Kidney (tissue), 14 donors: ENCODE data around the gene CCR6. TPM values are rescaled to one million over a fixed set of nuclear protein-coding genes. Genes with fewer than 3 reads are reported as not detected.

Experiments
- DNase-seq, 5 donors: peaks; one replicate each; pipeline ENCODE4 v3.0.0-alpha.2; 2013 to 2020
- FAIRE-seq: peaks from 2 replicates; lab custom pipeline; 2012; peaks lifted over from hg19 to GRCh38; lab: Jason Lieb, UNC
- H3K27ac ChIP-seq, 2 donors: one replicate each; pipeline ENCODE4 v1.7.0; 2013; ENCODE audit warnings: low read depth in 2 of 2, low read length in 2 of 2, inconsistent platforms in 1 of 2
- H3K27me3 ChIP-seq: one replicate; pipeline ENCODE4 v1.7.1; 2013; ENCODE audit warnings: low read length, inconsistent platforms; ENCODE audit not compliant: control insufficient read depth, insufficient read depth
- H3K36me3 ChIP-seq, 3 donors: one replicate each; pipeline versions ENCODE4 v1.7.0 to v1.7.1; 2013; ENCODE audit warnings: low read length in 3 of 3, control low read depth in 1 of 3, inconsistent platforms in 1 of 3; ENCODE audit not compliant: insufficient read depth in 3 of 3, control insufficient read depth in 2 of 3
- H3K4me1 ChIP-seq, 3 donors: one replicate each; pipeline versions ENCODE4 v1.7.0 to v1.7.1; 2013; ENCODE audit warnings: low read length in 3 of 3, inconsistent platforms in 1 of 3, low read depth in 1 of 3; ENCODE audit not compliant: control insufficient read depth in 2 of 3, insufficient read depth in 2 of 3
- H3K4me3 ChIP-seq, 3 donors: one replicate each; pipeline versions ENCODE4 v1.7.0 to v1.8.1; 2013; ENCODE audit warnings: low read length in 3 of 3, control low read depth in 1 of 3, inconsistent platforms in 1 of 3
- H3K9ac ChIP-seq, 3 donors: one replicate each; pipeline versions ENCODE4 v1.7.0 to v1.7.1; 2013; ENCODE audit warnings: low read length in 3 of 3, control low read depth in 1 of 3, inconsistent platforms in 1 of 3
- H3K9me3 ChIP-seq, 3 donors: one replicate each; pipeline versions ENCODE4 v1.7.0 to v1.7.1; 2013; ENCODE audit warnings: low read length in 3 of 3, control low read depth in 1 of 3, inconsistent platforms in 1 of 3; ENCODE audit not compliant: control insufficient read depth in 2 of 3, insufficient read depth in 1 of 3
- intact Hi-C: fragments of 100-400 bp; cut with DNase I; formaldehyde crosslinking; loops from one replicate; pipeline ENCODE4 v1.11.1; 2022
- polyA plus RNA-seq: library from polyadenylated mRNA; stranded (reverse); fragments of 350-450 nt; fragmentation: Illumina TruSeq; extraction: RNeasy Lipid Tissue Mini Kit (QIAGEN cat#74804); gene quantifications from one replicate; pipeline ENCODE4 v1.2.3, GENCODE V29; 2014; ENCODE audit warnings: low read depth, low replicate concordance; ENCODE audit not compliant: insufficient read depth
- total RNA-seq: library from RNA; stranded (reverse); fragmentation: NEBNext Ultra II Directional; extraction: Animal tissue kit (Norgen Biotek cat#: 25700); gene quantifications from one replicate; pipeline ENCODE4 v1.2.1, GENCODE V29; 2021
- TF ChIP-seq, protein P1 (sequence below): IDR thresholded peaks from 3 replicates; pipeline ENCODE4 v1.5.1; 2012; ENCODE audit warnings: mild to moderate bottlenecking, moderate library complexity, borderline replicate concordance; ENCODE audit not compliant: insufficient read depth; ENCODE audit errors: extremely low read depth
- donor health status: control.
- donor health status: control.
- donor health status: control.
- donor health status: control.
- donor health status: control.
- donor health status: DM: yes; HTN: yes; CAD: no.
- donor health status: Normal renal cell carcinoma (clear cell type).

CCR6 gene
- total and polyA plus RNA-seq, 2 donors from 2014 or later: 0.43 to 0.54 TPM

DNA sequence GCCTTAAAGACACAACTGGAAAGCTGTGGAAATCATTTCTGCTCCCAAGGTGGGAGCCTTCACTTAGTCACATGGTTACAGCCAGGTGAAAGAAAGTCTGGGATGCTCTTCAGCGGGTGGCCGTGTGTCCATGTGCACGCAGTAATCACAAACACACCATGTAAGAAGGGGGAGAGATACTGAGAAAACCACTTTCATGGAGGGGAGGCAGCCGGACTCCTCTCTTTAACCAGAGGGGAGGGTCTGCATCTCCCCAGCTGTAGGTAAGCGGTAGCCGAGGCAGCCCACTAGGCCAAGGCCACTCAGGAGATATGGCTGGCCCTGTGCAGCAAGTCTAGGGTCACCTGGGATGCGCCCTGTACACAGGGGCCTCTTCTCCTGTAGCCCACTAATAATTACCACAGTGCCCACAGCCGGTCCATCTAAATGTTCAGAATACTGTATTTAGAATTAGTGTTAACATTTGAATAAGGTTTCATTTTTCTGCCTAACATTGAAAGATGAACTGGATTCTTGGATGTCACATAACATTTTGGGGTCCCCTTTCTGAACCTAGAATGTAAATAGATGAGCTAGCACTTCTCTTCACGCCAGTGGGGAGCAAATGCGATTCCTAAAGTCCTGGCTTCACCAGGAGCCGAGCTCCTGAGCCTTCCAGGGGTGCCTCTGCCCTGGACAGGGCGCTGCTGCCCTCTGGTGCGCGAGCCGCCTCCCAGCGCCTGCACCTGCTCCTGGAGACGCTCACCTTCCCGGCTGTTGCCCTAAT is 19.0 kb downstream of the CCR6 start:
- intact Hi-C loops: loop anchor here (10.0 kb wide), 1 partner anchor 367 kb away; no protein-coding TSS in a partner anchor
- peak in 4 of 5 donors; percentile 58 to 67 (median 60) for DNase-seq
- H3K27me3 ChIP-seq: no peaks in the 10 kb centered on the region

DNA sequence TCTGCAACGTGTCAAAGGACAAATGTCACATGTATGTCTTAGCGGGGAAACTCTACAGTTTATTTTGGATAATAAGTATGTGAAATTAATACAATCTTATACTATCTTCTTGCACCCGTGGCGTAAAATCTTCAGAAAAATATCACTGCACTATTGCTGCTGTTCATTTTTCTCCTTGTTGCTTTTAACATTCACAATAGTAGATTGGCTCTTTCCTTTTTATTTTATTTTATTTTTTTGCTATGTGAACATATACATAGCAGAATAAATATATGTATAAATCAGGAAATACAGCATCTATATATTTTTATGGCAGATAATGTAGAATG is 19.5 kb downstream of the CCR6 start:
- no peak overlapping the region for H3K9ac ChIP-seq
- H3K36me3 ChIP-seq: no peaks in the 10 kb centered on the region
- DNase-seq (no peak), FAIRE-seq (no peak)
- H3K4me1 ChIP-seq: no peaks in the 10 kb centered on the region
- H3K27ac ChIP-seq: no peak overlapping the region
- H3K9me3 ChIP-seq: no peaks in the 10 kb centered on the region
- H3K27me3 ChIP-seq: no peaks in the 10 kb centered on the region
- TF ChIP-seq, protein P1, sequence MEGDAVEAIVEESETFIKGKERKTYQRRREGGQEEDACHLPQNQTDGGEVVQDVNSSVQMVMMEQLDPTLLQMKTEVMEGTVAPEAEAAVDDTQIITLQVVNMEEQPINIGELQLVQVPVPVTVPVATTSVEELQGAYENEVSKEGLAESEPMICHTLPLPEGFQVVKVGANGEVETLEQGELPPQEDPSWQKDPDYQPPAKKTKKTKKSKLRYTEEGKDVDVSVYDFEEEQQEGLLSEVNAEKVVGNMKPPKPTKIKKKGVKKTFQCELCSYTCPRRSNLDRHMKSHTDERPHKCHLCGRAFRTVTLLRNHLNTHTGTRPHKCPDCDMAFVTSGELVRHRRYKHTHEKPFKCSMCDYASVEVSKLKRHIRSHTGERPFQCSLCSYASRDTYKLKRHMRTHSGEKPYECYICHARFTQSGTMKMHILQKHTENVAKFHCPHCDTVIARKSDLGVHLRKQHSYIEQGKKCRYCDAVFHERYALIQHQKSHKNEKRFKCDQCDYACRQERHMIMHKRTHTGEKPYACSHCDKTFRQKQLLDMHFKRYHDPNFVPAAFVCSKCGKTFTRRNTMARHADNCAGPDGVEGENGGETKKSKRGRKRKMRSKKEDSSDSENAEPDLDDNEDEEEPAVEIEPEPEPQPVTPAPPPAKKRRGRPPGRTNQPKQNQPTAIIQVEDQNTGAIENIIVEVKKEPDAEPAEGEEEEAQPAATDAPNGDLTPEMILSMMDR: no peak
- intact Hi-C loops: loop anchor here (10.0 kb wide), 1 partner anchor 368 kb away; no protein-coding TSS in a partner anchor
- no peak overlapping the region for H3K4me3 ChIP-seq

More for the DNA sequence above, 19.0 kb downstream of the CCR6 start:
- no peaks in the 10 kb centered on the region for H3K9me3 ChIP-seq
- no peak overlapping the region for H3K27ac ChIP-seq
- no peak for FAIRE-seq
- TF ChIP-seq, protein P1: peak; percentile 79
- H3K4me3 ChIP-seq: no peak overlapping the region
- no peak overlapping the region for H3K9ac ChIP-seq
- no peaks in the 10 kb centered on the region for H3K36me3 ChIP-seq
- no peaks in the 10 kb centered on the region for H3K4me1 ChIP-seq

DNA sequence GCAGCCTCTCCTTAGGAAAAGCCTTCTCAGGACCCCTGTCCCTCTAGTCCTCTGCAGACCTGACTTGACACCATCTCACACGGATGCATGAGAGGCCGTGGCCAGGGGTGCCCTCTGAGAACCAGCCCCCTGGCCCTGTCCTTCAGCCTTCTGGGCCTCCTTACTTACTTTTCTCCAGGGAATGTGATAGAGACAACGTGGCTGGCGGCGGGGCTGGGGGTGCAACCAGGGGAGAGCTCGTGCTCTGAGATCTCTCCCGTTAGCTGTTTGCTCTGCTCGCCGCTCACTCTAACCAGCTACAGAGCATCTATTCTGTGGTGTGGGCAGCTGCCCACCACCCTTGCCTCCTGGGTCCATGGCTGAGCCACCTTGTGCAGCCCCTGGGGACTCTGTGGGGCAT is 20.1 kb downstream of the CCR6 start:
- H3K4me3 ChIP-seq: no peak overlapping the region
- no peak for FAIRE-seq
- no peaks in the 10 kb centered on the region for H3K9me3 ChIP-seq
- TF ChIP-seq, protein P1: no peak
- no peak for DNase-seq
- intact Hi-C loops: loop anchor here (10.0 kb wide), 1 partner anchor 368 kb away; no protein-coding TSS in a partner anchor
- no peaks in the 10 kb centered on the region for H3K4me1 ChIP-seq
- no peak overlapping the region for H3K9ac ChIP-seq
- H3K36me3 ChIP-seq: no peaks in the 10 kb centered on the region
- H3K27ac ChIP-seq: no peak overlapping the region
- no peaks in the 10 kb centered on the region for H3K27me3 ChIP-seq
